Large intestine (tissue), 3 donors: ENCODE measurements around the gene MAEA. TPM values are rescaled to one million over a fixed set of nuclear protein-coding genes. Genes with fewer than 3 reads are reported as not detected.

Source experiments
- DNase-seq, 2 donors: peaks; one replicate each; pipeline versions ENCODE4 v3.0.0 to v3.0.0-alpha.2; 2013
- H3K27ac ChIP-seq: one replicate; pipeline ENCODE4 v1.5.1; 2013; ENCODE audit warnings: low read length
- H3K27me3 ChIP-seq: 2 replicates; pipeline ENCODE4 v1.6.1; 2013; ENCODE audit warnings: low read length; ENCODE audit not compliant: control insufficient read depth, insufficient read depth
- H3K36me3 ChIP-seq: 2 replicates; pipeline ENCODE4 v1.6.1; 2013; ENCODE audit warnings: low read length; ENCODE audit not compliant: control insufficient read depth, insufficient read depth
- H3K4me1 ChIP-seq: one replicate; pipeline ENCODE4 v1.6.1; 2013; ENCODE audit warnings: low read length; ENCODE audit not compliant: control insufficient read depth, insufficient read depth
- H3K4me3 ChIP-seq: one replicate; pipeline ENCODE4 v1.5.1; 2013; ENCODE audit warnings: low read length
- H3K9me3 ChIP-seq: one replicate; pipeline ENCODE4 v1.6.1; 2013; ENCODE audit warnings: mild to moderate bottlenecking, low read depth, low read length, moderate library complexity; ENCODE audit not compliant: control insufficient read depth
- WGBS: methylation state at CpG from one replicate; pipeline ENCODE4 v1.1.5; 2013; ENCODE audit warnings: low lambda C conversion rate; ENCODE audit not compliant: insufficient coverage; 5-methylcytosine and 5-hydroxymethylcytosine counted together
- polyA plus RNA-seq: library from polyadenylated mRNA; unstranded; fragments of 120-200 nt; gene quantifications from one replicate; pipeline ENCODE4 v1.2.1, GENCODE V29; 2013

Gene MAEA
- polyA plus RNA-seq, 1 donor, result 51.2 TPM

- no peaks in the 10 kb centered on the region for H3K9me3 ChIP-seq
- no peak overlapping the region for H3K27ac ChIP-seq
- peaks cover 59% of the 10 kb centered on the region for H3K36me3 ChIP-seq
- DNase-seq, result no peak
- H3K4me1 ChIP-seq, result peaks cover 2% of the 10 kb centered on the region
- H3K27me3 ChIP-seq, result no peaks in the 10 kb centered on the region
- no CpG with 5 or more reads among the region's 36 CpGs for WGBS
- H3K4me3 ChIP-seq, result no peak overlapping the region
Observed at GRCh38 chr4:1354136-1354982, 64.7 kb downstream of the MAEA start.

GRCh38 chr4:1354983-1355275 lies 65.2 kb downstream of the MAEA start:
- Histone ChIP-seq H3K36me3 (peaks cover 56% of the 10 kb centered on the region), H3K9me3 (no peaks in the 10 kb centered on the region), H3K27ac (no peak overlapping the region), H3K27me3 (no peaks in the 10 kb centered on the region), H3K4me1 (peaks cover 2% of the 10 kb centered on the region), H3K4me3 (no peak overlapping the region)
- no peak for DNase-seq
- WGBS, result 80% methylated on average over 2 of the region's 18 CpGs

GRCh38 chr4:1355378-1355777 lies 65.7 kb downstream of the MAEA start:
- H3K27me3 ChIP-seq, result no peaks in the 10 kb centered on the region
- H3K4me3 ChIP-seq, result no peak overlapping the region
- H3K4me1 ChIP-seq, result peaks cover 2% of the 10 kb centered on the region
- no peak for DNase-seq
- WGBS, result no CpG with 5 or more reads among the region's 14 CpGs
- no peaks in the 10 kb centered on the region for H3K9me3 ChIP-seq
- peaks cover 52% of the 10 kb centered on the region for H3K36me3 ChIP-seq
- no peak overlapping the region for H3K27ac ChIP-seq

- peak in 1 of 2 donors; percentile 21 for DNase-seq
- Histone ChIP-seq H3K4me1 (peaks cover 2% of the 10 kb centered on the region), H3K27me3 (no peaks in the 10 kb centered on the region), H3K9me3 (no peaks in the 10 kb centered on the region), H3K4me3 (no peak overlapping the region), H3K27ac (no peak overlapping the region), H3K36me3 (peaks cover 50% of the 10 kb centered on the region)
- WGBS, result no CpG with 5 or more reads among the region's 28 CpGs
Observed at GRCh38 chr4:1356181-1356998, 66.7 kb downstream of the MAEA start.

GRCh38 chr4:1357356-1358248 lies 67.9 kb downstream of the MAEA start:
- WGBS, result no CpG with 5 or more reads among the region's 27 CpGs
- H3K36me3 ChIP-seq, result peaks cover 41% of the 10 kb centered on the region
- no peaks in the 10 kb centered on the region for H3K4me1 ChIP-seq
- H3K4me3 ChIP-seq, result no peak overlapping the region
- no peak for DNase-seq
- no peak overlapping the region for H3K27ac ChIP-seq
- H3K27me3 ChIP-seq, result no peaks in the 10 kb centered on the region
- H3K9me3 ChIP-seq, result no peaks in the 10 kb centered on the region

GRCh38 chr4:1358421-1359143 lies 68.9 kb downstream of the MAEA start:
- H3K27ac ChIP-seq, result no peak overlapping the region
- no peak for DNase-seq
- no peak overlapping the region for H3K4me3 ChIP-seq
- 98% methylated on average over 10 of the region's 38 CpGs for WGBS
- no peaks in the 10 kb centered on the region for H3K27me3 ChIP-seq
- H3K4me1 ChIP-seq, result no peaks in the 10 kb centered on the region
- H3K9me3 ChIP-seq, result no peaks in the 10 kb centered on the region
- H3K36me3 ChIP-seq, result peaks cover 31% of the 10 kb centered on the region

- WGBS, result 70% methylated on average over 2 of the region's 14 CpGs
- H3K36me3 ChIP-seq, result peaks cover 27% of the 10 kb centered on the region
- H3K27me3 ChIP-seq, result no peaks in the 10 kb centered on the region
- DNase-seq, result no peak
- no peaks in the 10 kb centered on the region for H3K9me3 ChIP-seq
- no peak overlapping the region for H3K27ac ChIP-seq
- no peaks in the 10 kb centered on the region for H3K4me1 ChIP-seq
- H3K4me3 ChIP-seq, result no peak overlapping the region
Observed at GRCh38 chr4:1359144-1359501, 69.4 kb downstream of the MAEA start.

GRCh38 chr4:1359976-1360375 lies 70.3 kb downstream of the MAEA start:
- Histone ChIP-seq H3K27ac (no peak overlapping the region), H3K9me3 (no peaks in the 10 kb centered on the region), H3K4me3 (no peak overlapping the region), H3K36me3 (peaks cover 25% of the 10 kb centered on the region), H3K27me3 (no peaks in the 10 kb centered on the region), H3K4me1 (no peaks in the 10 kb centered on the region)
- DNase-seq, result no peak
- WGBS, result no CpG with 5 or more reads among the region's 16 CpGs

- no peaks in the 10 kb centered on the region for H3K27me3 ChIP-seq
- H3K27ac ChIP-seq, result no peak overlapping the region
- H3K4me1 ChIP-seq, result no peaks in the 10 kb centered on the region
- no CpG with 5 or more reads among the region's 29 CpGs for WGBS
- no peaks in the 10 kb centered on the region for H3K9me3 ChIP-seq
- H3K36me3 ChIP-seq, result peaks cover 22% of the 10 kb centered on the region
- DNase-seq, result no peak
- no peak overlapping the region for H3K4me3 ChIP-seq
Observed at GRCh38 chr4:1360423-1361283, 71.0 kb downstream of the MAEA start.
